Dedifferentiated amniotic fluid mesenchymal stem cell (primary cell): ENCODE measurements around the gene TTC14.
"Not testable (repeated sequence)": the region's sequence is repeated elsewhere in the genome, so short reads cannot be mapped to it uniquely, and the experiment has no call there.

ENCODE experiments used
- DNase-seq: peaks from one replicate; pipeline ENCODE4 v3.0.0-alpha.2; 2016; ENCODE audit errors: extremely low spot score

Gene TTC14

DNA sequence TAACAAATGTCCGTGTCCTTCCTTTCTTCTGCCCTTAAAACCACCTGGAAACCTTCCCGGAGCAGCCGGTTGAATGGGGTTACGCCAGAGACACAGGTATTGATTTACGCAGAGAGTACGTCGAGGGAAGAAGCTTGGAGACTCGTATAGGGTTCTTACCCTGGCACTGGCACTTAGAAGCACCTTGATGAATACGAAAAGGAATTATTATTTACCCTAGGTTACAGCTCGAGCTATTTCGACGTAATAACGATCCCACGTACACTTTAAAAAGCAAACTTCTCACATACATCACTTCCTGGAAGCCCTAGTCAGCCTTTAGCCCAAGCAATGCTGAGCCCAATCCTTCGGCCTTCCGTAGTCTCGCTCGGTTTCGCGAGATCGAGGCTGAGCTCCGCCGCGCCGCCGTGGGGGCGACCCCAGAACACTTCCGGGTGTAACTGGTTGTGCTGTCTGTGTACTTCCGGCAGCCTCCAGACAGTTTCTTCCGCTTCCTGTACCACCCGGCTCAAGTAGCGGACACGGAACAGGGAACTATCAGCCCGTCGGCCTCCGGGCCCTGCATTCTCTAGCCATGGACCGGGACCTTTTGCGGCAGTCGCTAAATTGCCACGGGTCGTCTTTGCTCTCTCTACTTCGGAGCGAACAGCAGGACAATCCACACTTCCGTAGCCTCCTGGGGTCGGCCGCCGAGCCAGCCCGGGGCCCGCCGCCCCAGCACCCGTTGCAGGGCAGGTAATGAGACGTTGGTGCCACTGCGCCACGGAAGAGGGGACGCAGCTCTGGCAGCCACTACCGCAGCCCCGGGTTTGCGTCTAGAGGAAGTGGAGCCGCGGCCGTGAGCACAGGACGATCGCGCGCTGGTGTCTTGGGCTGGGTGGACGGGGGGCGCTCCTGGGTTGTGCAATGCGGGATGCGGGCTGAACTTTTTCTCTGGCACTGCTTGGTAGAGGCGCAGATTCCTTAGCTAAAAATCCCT, at the start of gene TTC14:
Gene TTC14, plus strand, starts transcription at position 476 of the 979 bp plus-strand sequence. Its CDS starts 99 bp downstream, at position 575.
- DNase-seq = peak; percentile 94

- no peak for DNase-seq
Observed at GRCh38 chr3:180563406-180563805, 38.6 kb upstream of the TTC14 start.

GRCh38 chr3:180564676-180565075, 37.3 kb upstream of the TTC14 start:
- no peak for DNase-seq

- no peak for DNase-seq
Observed at GRCh38 chr3:180570238-180570637, 31.7 kb upstream of the TTC14 start.

DNA sequence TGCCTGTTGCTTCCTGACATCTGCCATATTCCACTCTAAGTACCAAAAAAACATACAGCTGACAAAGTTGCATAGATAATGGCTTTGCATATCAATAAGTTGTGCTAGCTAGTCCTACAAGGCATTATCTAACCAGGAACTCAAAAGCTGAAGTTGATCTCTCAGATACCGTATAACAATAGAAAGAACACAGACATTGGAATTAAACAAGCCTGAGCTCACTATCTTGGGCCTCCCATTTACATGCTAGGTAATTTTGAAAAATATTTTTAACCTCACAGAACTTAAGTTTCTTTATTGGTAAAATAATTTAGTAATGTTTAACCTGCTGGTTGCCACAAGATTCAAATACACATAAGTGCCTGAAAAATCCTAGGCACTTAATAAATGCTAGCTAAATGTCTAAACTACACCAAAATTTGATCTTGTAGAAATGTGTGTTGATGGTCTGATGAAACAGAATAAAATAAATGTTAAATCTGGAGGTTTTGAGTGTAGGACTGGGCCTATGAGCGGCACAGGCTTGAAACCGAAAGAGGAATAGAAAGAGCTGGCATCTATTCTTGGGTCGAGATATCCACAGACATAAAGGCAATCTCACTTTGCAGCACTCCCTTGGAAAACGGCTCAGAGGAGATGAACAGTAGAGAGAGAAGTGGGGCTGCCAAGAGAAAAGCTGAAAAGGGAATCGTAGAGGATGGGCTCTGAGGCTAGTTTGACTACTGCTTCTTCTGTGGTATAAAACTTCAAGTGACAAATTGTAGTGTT, 29.9 kb upstream of the TTC14 start:
- DNase-seq = no peak

- no peak for DNase-seq
Observed at GRCh38 chr3:180575571-180575970, 26.4 kb upstream of the TTC14 start.

GRCh38 chr3:180580934-180581333, 21.0 kb upstream of the TTC14 start:
- DNase-seq = no peak

DNA sequence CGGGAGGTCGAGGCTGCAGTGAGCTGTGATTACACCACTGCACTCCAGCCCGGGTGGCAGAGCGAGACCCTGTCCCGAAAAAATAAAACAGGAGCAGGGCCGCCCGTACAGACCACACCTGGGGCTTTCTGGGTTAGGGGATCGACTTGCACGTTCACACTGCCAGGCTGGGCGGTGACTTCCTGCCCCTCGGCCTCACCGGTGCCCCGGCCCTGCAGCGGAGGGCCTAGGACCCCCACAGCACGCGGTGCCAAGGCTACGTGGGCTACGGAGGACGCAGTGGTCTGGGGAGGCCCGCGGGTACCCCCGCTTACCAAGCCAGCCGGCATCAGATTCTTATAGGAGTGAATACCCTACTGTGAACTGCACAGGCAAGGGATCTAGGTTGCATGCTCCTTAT, 11.6 kb upstream of the TTC14 start:
- DNase-seq = no peak

DNA sequence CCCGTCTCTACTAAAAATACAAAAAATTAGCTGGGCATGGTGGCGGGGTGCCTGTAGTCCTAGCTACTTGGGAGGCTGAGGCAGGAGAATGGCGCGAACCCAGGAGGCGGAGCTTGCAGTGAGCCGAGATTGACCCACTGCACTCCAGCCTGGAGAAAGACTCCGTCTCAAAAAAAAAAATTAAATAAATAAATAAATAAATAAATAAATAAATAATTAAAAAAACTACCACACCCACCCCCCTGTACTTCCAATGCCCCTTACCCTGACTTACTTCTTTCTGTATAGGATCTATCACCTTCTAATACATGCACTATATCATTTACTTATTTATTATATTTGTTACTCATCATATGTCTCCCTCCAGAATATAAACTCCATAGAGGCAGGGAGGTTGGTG, 8.3 kb upstream of the TTC14 start:
- not testable (repeated sequence) for DNase-seq

DNA sequence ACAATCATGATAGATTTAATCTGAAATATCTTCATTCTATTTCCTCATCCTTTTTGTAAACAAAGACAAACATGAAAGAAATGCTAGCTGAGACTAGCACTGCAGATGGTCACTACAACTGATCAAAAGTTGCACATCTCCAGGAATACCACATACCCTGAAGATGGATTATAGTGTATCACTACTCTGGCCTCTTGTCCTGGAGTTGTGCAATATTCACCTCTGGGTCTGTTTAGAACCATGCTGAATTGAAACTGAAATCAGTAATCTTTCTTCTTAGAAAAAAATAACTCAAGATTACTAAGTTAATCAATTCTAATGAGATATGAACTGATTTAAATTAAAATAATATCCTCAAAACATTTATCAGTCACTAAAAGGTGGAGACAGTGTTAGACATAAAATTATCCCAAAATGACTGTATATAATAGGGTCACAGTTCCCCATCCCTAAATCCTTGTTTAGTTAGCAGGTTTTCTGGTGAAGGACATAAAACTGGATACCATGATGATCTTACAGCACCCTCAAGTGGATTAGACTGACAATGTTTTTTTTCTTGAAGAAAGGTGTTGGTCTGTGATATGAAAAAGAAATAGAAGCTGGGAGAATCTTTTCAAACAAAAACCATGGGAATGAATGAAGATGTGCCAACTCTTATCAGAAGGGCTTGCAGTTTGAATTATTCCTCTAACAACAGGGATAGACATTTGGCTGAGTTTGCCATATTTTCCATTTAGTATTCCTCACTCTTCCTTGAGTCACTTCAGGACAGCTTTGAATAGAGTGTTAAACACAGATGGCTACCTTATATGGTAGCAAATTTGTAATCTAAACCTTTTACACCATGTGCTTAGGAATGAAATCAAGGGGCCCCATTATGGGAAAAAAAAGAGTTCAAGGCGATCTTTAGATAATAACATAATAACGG, 7.1 kb upstream of the TTC14 start:
- DNase-seq = no peak

DNA sequence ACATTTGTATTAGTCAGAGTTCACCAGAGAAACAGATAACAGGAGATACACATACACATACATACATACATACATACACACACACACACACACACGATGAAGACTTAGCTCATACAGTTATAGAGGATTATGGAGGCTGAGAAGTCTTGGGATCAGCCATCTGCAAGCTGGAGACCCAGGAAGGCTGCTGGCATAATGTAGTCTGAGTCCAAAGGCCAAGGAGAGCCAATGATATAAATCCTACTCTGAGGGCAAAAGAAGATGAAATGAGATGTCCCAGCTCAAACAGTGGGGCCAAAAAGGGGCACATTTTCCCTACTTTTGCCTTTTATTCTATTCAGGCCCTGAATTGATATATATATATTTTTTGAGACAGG, 6.4 kb upstream of the TTC14 start:
- no peak for DNase-seq

DNA sequence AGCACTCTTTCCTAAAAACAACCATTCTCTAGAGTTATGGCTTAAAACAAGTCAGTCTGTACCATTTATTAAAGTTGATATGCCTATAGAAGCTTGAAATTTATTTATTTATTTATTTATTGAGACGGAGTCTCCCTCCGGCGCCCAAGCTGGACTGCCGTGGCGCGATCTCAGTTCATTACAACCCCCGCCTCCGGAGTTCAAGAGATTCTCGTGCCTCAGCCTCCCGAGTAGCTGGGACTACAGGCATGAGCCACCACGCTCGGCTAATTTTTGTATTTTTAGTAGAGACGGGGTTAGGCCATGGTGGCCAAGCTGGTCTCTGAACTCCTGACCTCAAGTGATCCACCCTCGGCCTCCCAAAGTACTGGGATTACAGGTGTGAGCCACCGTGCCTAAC, 1.5 kb upstream of the TTC14 start:
- no peak for DNase-seq

DNA sequence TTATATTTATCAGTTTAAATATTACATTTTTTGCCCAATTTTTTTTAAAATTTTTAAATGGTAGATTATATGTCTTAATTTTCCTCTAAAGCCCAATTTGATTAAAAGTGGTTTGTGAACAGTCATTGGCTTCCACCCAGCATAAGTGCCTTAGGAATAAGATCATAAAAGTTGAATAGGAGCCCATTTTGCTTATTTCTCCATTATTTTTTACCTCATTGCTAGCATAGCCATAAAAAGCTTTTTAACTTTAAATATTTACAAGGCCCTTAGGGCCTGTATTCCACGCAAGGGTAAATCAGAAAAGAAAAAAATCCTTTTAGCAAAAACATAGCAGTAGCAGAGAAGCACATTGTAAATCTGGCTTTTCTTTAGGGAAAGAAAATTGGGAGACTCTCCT, 9.0 kb downstream of the TTC14 start:
- DNase-seq = no peak

DNA sequence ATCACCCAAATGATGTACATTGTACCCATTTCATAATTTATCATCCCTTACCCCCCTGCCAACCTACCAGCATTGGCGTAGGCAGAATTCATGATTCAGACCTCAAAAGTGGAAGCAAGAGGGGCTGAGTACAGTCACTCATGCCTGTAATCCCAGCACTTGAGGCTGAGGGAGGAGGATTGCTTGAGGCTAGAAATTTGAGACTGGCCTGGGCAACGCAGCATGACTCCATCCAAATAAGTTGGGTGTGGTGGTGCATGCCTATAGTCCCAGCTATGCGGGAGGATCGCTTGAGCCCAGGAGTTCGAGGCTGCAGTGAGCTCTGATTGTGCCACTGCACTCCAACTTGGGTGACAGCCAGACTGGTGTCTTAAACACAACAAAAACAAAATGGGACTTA, 10.4 kb downstream of the TTC14 start:
- no peak for DNase-seq

DNA sequence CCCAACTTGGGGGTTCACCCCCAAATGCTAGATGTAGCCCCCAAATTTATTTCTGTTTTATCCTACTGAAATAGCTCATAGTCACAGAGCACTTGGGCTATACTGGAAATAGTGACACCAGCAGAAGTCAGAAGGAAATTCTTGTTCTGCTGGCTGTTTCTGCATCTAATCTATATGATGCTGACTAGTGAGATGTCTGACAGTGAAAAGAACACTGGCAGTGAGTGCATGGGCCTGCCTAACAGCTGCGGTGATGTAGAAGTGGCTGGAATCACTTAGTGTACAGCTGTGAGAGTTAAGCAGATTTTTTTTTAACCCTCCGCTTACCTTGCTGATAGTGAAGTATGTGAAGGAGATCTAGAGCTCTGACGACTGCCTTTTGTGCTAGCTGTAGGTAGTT, 14.0 kb downstream of the TTC14 start:
- DNase-seq = no peak

DNA sequence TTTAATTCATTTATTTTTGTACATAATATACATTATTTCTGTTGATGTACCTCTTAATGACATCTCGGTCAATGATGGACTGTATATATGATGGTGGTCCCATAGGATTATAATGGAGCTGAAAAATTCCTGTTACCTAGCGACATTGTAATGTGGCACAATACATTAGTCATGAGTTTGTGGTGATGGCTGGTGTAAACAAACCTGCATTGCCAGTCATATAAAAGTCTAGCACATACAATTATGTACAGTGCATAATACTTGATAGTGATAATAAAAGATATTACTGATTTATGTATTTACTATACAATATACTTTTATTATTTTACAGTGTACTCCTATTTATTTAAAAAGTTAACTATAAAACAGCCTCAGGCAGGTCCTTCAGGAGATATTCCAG, 15.1 kb downstream of the TTC14 start:
- no peak for DNase-seq

- DNase-seq = not testable (repeated sequence)
Observed at GRCh38 chr3:180618563-180618962, 16.6 kb downstream of the TTC14 start.

GRCh38 chr3:180619723-180620122, 17.8 kb downstream of the TTC14 start:
- no peak for DNase-seq

DNA sequence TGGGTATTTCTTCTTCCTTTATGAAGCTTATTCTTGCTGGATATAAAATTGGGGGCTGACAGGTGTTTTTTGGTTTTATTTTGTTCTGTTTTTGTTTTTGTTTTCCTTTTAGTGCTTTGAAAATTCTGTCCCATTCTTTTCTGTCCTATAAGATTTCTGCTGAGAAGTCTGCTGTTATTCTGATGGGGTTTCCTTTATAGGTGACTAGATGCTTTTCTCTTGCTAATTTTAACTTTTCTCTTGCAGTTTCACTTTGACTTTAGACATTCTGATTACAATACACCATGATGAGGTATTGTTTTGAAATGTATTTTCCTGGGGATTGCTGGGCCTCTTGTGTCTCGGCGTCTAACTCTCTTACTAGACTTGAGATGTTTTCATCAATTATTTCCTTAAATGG, 22.8 kb downstream of the TTC14 start:
- DNase-seq = no peak

DNA sequence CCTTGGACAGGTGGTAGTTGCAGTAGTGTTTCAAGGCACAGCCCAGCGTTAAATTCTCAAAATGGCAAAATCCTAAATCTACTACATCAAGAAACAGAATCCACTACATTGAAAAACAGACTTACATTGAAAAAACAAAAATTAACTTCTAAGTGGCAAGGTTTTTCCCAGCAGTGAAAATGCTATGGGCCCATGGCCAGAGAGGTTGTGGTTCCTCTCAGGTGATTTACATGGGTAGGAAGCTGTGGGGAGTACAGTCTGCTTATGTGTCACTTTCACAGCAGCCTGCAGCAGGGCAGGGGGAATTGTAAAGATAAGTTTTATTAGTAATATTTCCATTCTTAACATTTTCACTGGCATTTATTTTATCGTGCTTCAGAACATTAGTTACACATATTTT, 24.9 kb downstream of the TTC14 start:
- DNase-seq = no peak

GRCh38 chr3:180630371-180630770, 28.4 kb downstream of the TTC14 start:
- DNase-seq = no peak

DNA sequence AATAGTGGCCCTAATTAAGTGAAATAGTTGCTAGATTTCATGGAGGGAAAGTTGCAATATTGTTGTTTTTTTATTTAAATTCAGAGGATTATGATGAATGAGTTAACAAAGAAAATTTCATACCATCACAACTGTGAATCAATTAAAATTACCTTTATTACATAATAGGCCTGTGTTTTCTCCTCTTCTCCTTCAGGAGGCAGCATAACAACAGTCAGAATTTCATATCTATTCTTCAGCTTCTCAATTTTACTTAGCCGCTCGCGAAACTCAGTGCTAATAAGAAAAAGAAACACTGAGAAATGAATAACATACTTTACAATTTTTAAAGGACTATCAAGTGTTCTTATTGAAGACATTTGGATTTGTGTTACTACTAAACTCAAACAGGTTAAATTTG, 29.4 kb downstream of the TTC14 start:
- DNase-seq = no peak
